Measurements from ENCODE around the gene CRISP2. TPM values are rescaled to one million over a fixed set of nuclear protein-coding genes. Genes with fewer than 3 reads are reported as not detected.

CRISP2 gene
- total and polyA plus RNA-seq, 2 of the 13 experiments (the other 11 are each of a cell fraction or from before 2014, with no cell fraction given): not detected

DNA sequence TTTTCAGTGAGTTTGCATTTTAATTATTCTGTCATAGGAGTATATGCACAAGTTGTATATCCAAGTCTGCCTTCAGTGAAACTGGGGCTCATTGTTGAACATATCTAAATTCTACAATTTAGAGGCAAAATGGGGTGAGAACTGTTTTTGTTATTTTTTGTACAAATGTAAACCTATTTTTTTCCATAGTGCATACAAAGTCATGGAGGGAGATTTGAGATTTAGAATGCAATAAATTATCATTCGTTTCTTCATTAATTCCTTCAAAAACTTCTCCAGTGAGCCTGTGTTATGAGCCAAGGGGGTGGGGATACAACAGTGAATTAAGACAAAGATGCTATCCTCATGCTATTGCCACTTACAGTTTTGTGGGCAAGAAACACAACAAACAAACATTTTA lies 46.9 kb downstream of the CRISP2 start (continued):
- TF ChIP-seq, protein P1, sequence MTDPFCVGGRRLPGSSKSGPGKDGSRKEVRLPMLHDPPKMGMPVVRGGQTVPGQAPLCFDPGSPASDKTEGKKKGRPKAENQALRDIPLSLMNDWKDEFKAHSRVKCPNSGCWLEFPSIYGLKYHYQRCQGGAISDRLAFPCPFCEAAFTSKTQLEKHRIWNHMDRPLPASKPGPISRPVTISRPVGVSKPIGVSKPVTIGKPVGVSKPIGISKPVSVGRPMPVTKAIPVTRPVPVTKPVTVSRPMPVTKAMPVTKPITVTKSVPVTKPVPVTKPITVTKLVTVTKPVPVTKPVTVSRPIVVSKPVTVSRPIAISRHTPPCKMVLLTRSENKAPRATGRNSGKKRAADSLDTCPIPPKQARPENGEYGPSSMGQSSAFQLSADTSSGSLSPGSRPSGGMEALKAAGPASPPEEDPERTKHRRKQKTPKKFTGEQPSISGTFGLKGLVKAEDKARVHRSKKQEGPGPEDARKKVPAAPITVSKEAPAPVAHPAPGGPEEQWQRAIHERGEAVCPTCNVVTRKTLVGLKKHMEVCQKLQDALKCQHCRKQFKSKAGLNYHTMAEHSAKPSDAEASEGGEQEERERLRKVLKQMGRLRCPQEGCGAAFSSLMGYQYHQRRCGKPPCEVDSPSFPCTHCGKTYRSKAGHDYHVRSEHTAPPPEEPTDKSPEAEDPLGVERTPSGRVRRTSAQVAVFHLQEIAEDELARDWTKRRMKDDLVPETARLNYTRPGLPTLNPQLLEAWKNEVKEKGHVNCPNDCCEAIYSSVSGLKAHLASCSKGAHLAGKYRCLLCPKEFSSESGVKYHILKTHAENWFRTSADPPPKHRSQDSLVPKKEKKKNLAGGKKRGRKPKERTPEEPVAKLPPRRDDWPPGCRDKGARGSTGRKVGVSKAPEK (CRISPR knock-in tag; IDR thresholded peaks at IDR 0.05; ENCODE audit: borderline replicate concordance): no peak
- TF ChIP-seq, protein P2, sequence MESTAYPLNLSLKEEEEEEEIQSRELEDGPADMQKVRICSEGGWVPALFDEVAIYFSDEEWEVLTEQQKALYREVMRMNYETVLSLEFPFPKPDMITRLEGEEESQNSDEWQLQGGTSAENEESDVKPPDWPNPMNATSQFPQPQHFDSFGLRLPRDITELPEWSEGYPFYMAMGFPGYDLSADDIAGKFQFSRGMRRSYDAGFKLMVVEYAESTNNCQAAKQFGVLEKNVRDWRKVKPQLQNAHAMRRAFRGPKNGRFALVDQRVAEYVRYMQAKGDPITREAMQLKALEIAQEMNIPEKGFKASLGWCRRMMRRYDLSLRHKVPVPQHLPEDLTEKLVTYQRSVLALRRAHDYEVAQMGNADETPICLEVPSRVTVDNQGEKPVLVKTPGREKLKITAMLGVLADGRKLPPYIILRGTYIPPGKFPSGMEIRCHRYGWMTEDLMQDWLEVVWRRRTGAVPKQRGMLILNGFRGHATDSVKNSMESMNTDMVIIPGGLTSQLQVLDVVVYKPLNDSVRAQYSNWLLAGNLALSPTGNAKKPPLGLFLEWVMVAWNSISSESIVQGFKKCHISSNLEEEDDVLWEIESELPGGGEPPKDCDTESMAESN (CRISPR knock-in tag; conservative IDR thresholded peaks at IDR 0.05): no peak
- TF ChIP-seq ZNF569 (CRISPR knock-in tag; IDR thresholded peaks at IDR 0.05; ENCODE audit: borderline replicate concordance) (no peak), MZF1 (CRISPR knock-in tag; IDR thresholded peaks at IDR 0.05; ENCODE audit: borderline replicate concordance) (no peak), PHF20 (CRISPR knock-in tag; IDR thresholded peaks at IDR 0.05) (no peak), ZNF879 (CRISPR knock-in tag; IDR thresholded peaks at IDR 0.05) (no peak)
- TF ChIP-seq, protein P3, sequence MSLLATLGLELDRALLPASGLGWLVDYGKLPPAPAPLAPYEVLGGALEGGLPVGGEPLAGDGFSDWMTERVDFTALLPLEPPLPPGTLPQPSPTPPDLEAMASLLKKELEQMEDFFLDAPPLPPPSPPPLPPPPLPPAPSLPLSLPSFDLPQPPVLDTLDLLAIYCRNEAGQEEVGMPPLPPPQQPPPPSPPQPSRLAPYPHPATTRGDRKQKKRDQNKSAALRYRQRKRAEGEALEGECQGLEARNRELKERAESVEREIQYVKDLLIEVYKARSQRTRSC (CRISPR knock-in tag; IDR thresholded peaks at IDR 0.05; ENCODE audit: low read depth): no peak

DNA sequence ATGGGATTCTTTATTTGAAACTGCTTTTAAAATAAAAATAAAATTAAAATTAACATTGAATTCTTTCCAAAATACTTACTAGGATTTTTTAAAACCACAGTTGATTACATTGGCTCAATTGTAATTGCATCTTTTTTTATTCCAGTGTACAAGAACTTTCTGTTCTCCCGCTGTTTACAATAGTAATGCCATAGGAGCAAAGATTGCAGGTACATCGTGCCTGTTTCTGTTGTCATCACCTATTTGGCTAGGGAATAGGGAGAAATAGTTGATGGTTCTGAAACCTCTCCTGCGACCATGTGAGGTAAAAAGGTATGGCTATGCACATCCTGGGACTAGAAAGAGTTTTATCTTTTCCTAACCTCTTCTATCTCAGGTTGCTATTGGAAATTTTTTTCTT lies 48.5 kb downstream of the CRISP2 start:
- no peak overlapping the region for H3K27ac ChIP-seq (ENCODE audit: extremely low read length, insufficient read depth, low read length)
- no peak overlapping the region for H3K4me3 ChIP-seq (replicated peaks in 1 of 3; ENCODE audit: insufficient read depth in 1 of 3, low read depth in 2 of 3, low read length in 3 of 3)
- H4K20me1 ChIP-seq (ENCODE audit: insufficient read depth, low read length): no peaks in the 10 kb centered on the region
- H3K4me1 ChIP-seq (ENCODE audit: insufficient read depth, low read length): no peaks in the 10 kb centered on the region
- no peaks in the 10 kb centered on the region for H3K36me3 ChIP-seq (replicated peaks in 1 of 2; ENCODE audit: control insufficient read depth in 1 of 2, insufficient read depth in 2 of 2, low read length in 2 of 2)
- FAIRE-seq (no peak), DNase-seq (ENCODE audit: low spot score) (no peak), ATAC-seq (no peak)
- H3K27me3 ChIP-seq (ENCODE audit: control insufficient read depth in 1 of 2, insufficient read depth in 2 of 2, low read length in 2 of 2): no peaks in the 10 kb centered on the region
- CTCF ChIA-PET (ENCODE audit: low intra/inter-chr PET ratio, low total read pairs): no interaction called here
- H3K9ac ChIP-seq (ENCODE audit: insufficient read depth, low read depth, low read length): no peak overlapping the region
- POLR2A ChIA-PET: no interaction called here
- H2AFZ ChIP-seq (ENCODE audit: low read length): no peak overlapping the region
- BruUV-seq (replicated peaks): no TSS peak
- in situ Hi-C loops (cut with HindIII; ENCODE audit: extremely low pct_ligation_motif_present, low pct_unique_long_range_greater_than_20kb): no loop called here
- WGBS (ENCODE audit: low lambda C conversion rate): 10% methylated on average over 3 of the region's 3 CpGs
- intact Hi-C loops (cut with micrococcal nuclease; ENCODE audit: unreplicated experiment): no loop called here
- H3K79me2 ChIP-seq (ENCODE audit: insufficient read depth, low read length): no peaks in the 10 kb centered on the region
- H3K4me2 ChIP-seq (ENCODE audit: low read depth, low read length): no peak overlapping the region
- no peaks in the 10 kb centered on the region for H3K9me3 ChIP-seq (ENCODE audit: low read length)
- TF ChIP-seq ZNF20 (CRISPR knock-in tag; IDR thresholded peaks at IDR 0.05) (no peak), HNRNPUL1 (IDR thresholded peaks at IDR 0.05; ENCODE audit: low read depth, low read length) (no peak), RFXAP (CRISPR knock-in tag; IDR thresholded peaks at IDR 0.05; ENCODE audit: borderline replicate concordance) (no peak), NCOR1 (IDR thresholded peaks at IDR 0.05; ENCODE audit: borderline replicate concordance, low read length) (no peak), ZNF747 (CRISPR knock-in tag; IDR thresholded peaks at IDR 0.05; ENCODE audit: borderline replicate concordance) (no peak), ZNF569 (CRISPR knock-in tag; IDR thresholded peaks at IDR 0.05; ENCODE audit: borderline replicate concordance) (no peak), ZNF607 (CRISPR knock-in tag; IDR thresholded peaks at IDR 0.05; ENCODE audit: borderline replicate concordance) (no peak), SRF (IDR thresholded peaks at IDR 0.05; ENCODE audit: low read depth, low read length) (no peak)
- TF ChIP-seq, protein P4, sequence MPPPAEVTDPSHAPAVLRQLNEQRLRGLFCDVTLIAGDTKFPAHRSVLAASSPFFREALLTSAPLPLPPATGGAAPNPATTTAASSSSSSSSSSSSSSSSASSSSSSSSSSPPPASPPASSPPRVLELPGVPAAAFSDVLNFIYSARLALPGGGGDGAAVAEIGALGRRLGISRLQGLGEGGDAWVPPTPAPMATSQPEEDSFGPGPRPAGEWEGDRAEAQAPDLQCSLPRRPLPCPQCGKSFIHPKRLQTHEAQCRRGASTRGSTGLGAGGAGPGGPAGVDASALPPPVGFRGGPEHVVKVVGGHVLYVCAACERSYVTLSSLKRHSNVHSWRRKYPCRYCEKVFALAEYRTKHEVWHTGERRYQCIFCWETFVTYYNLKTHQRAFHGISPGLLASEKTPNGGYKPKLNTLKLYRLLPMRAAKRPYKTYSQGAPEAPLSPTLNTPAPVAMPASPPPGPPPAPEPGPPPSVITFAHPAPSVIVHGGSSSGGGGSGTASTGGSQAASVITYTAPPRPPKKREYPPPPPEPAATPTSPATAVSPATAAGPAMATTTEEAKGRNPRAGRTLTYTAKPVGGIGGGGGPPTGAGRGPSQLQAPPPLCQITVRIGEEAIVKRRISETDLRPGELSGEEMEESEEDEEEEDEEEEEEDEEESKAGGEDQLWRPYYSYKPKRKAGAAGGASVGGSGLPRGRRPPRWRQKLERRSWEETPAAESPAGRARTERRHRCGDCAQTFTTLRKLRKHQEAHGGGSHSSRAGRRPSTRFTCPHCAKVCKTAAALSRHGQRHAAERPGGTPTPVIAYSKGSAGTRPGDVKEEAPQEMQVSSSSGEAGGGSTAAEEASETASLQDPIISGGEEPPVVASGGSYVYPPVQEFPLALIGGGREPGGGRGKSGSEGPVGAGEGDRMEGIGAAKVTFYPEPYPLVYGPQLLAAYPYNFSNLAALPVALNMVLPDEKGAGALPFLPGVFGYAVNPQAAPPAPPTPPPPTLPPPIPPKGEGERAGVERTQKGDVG (CRISPR knock-in tag; IDR thresholded peaks at IDR 0.05; ENCODE audit: borderline replicate concordance): no peak
